Astrocyte of the cerebellum (primary cell): ENCODE results near the gene DLG5.

ENCODE experiments used
- DNase-seq: peaks from one replicate; pipeline ENCODE4 v3.0.0-alpha.2; 2011; ENCODE audit warnings: low read depth
- H3K4me3 ChIP-seq: 2 replicates; pipeline ENCODE4 v1.5.1; 2011; ENCODE audit warnings: mild to moderate bottlenecking, low read depth, low read length, moderate library complexity
- CTCF ChIP-seq: IDR thresholded peaks from 2 replicates; pipeline ENCODE4 v1.5.1; 2012; ENCODE audit warnings: low read length, low read depth, moderate library complexity, mild to moderate bottlenecking; ENCODE audit errors: missing control alignments
- in situ Hi-C: cut with HindIII; loops from 2 replicates; pipeline ENCODE4 v1.10.0; 2017; ENCODE audit warnings: low sequenced_read_pairs

DLG5 gene

GRCh38 chr10:77909749-77910375 is 16.7 kb downstream of the DLG5 start:
- no peak for TF ChIP-seq CTCF
- in situ Hi-C loops, result no loop called here
- no peak for DNase-seq
- H3K4me3 ChIP-seq, result no peak overlapping the region

GRCh38 chr10:77909021-77909748 is 17.4 kb downstream of the DLG5 start:
- no peak overlapping the region for H3K4me3 ChIP-seq
- in situ Hi-C loops, result no loop called here
- no peak for DNase-seq
- no peak for TF ChIP-seq CTCF

- TF ChIP-seq CTCF, result peak; percentile 19
- DNase-seq, result no peak
- in situ Hi-C loops, result no loop called here
- H3K4me3 ChIP-seq, result no peak overlapping the region
Measured at GRCh38 chr10:77907900-77908717, 18.4 kb downstream of the DLG5 start.

- TF ChIP-seq CTCF, result no peak
- no peak overlapping the region for H3K4me3 ChIP-seq
- in situ Hi-C loops, result no loop called here
- DNase-seq, result no peak
Measured at GRCh38 chr10:77907462-77907861, 19.1 kb downstream of the DLG5 start.

- in situ Hi-C loops, result no loop called here
Measured at GRCh38 chr10:77906951-77907421, 19.6 kb downstream of the DLG5 start.

More at GRCh38 chr10:77906951-77907421, 19.6 kb downstream of the DLG5 start:
- no peak for TF ChIP-seq CTCF
- no peak overlapping the region for H3K4me3 ChIP-seq
- no peak for DNase-seq
